Body of pancreas (tissue), 4 donors: Measurements from ENCODE around the gene ASAP2. TPM values are rescaled to one million over a fixed set of nuclear protein-coding genes. Genes with fewer than 3 reads are reported as not detected.

Experiments
- ATAC-seq: fragments of 150-250 bp; one replicate; pipeline ENCODE4 v1.9.1; 2016
- DNase-seq, 4 donors: peaks; one replicate each; pipeline ENCODE4 v3.0.0-alpha.2; 2019
- H3K27ac ChIP-seq, 4 donors: fragments of 200-600 bp; sonication (generic); 1 replicate in 3 of 4; 2 replicates in 1 of 4; pipeline versions ENCODE4 v1.5.1 to v1.6.1; 2016 to 2019; ENCODE audit warnings: mild to moderate bottlenecking in 1 of 4, mixed read lengths in 1 of 4, moderate library complexity in 1 of 4
- H3K27me3 ChIP-seq, 2 donors: fragments of 200-600 bp; sonication (generic); one replicate each; pipeline ENCODE4 v1.6.0; 2016; ENCODE audit warnings: mild to moderate bottlenecking in 1 of 2
- H3K36me3 ChIP-seq, 2 donors: fragments of 200-600 bp; sonication (generic); replicated peaks in 1 of 2; 2 replicates each; pipeline ENCODE4 v1.5.1; 2016; ENCODE audit warnings: low read depth in 2 of 2; ENCODE audit not compliant: insufficient read depth in 1 of 2
- H3K4me1 ChIP-seq: fragments of 200-600 bp; sonication (generic); one replicate; pipeline ENCODE4 v1.6.0; 2016
- H3K4me3 ChIP-seq, 2 donors: fragments of 200-600 bp; sonication (generic); 1 replicate in 1 of 2; 2 replicates in 1 of 2; pipeline ENCODE4 v1.5.1; 2016 to 2019
- H3K9me3 ChIP-seq, 3 donors: fragments of 200-600 bp; sonication (generic); 1 replicate in 2 of 3; 2 replicates in 1 of 3; pipeline ENCODE4 v1.5.1; 2016
- CTCF ChIP-seq, 7 experiments: fragments of 450-650 bp in 4 of 7; fragments of 200-600 bp in 3 of 7; sonication (generic) in 3 of 7; IDR thresholded peaks; one replicate each; pipeline ENCODE4 v1.5.1; 2016 to 2019; ENCODE audit warnings: antibody characterized with exemption in 7 of 7
- POLR2A ChIP-seq, 3 donors: fragments of 450-650 bp; IDR thresholded peaks; one replicate each; pipeline ENCODE4 v1.6.1; 2016; ENCODE audit warnings: antibody characterized with exemption in 3 of 3, mild to moderate bottlenecking in 2 of 3
- WGBS, 2 donors: methylation state at CpG; one replicate each; pipeline ENCODE4 v1.1.5; 2017; 5-methylcytosine and 5-hydroxymethylcytosine counted together
- intact Hi-C: fragments of 100-400 bp; cut with DNase I; formaldehyde crosslinking; loops from one replicate; pipeline ENCODE4 v1.15.1; 2023
- total RNA-seq, 2 donors: library from RNA; depleted of rRNA; stranded (reverse); fragments of >200 nt; gene quantifications; one replicate each; pipeline ENCODE4 v1.1.0, GENCODE V29; 2016

ASAP2 gene
- total RNA-seq, 2 donors from 2014 or later, result 12.5 to 23.7 TPM

- Histone ChIP-seq H3K27ac (no peak overlapping the region), H3K4me3 (no peak overlapping the region), H3K4me1 (no peaks in the 10 kb centered on the region), H3K36me3 (peaks cover 0 to 1% of the 10 kb centered on the region in 2 donors), H3K27me3 (no peaks in the 10 kb centered on the region), H3K9me3 (no peaks in the 10 kb centered on the region)
- TF ChIP-seq POLR2A (IDR thresholded peaks at IDR 0.05), result no peak
- no peak for TF ChIP-seq CTCF (IDR thresholded peaks at IDR 0.05)
- no peak for ATAC-seq
- 87 to 91% methylated on average over 7 to 10 of the region's 12 CpGs for WGBS, 2 donors
- intact Hi-C loops, result no loop called here
- no peak for DNase-seq
These were observed 193.9 kb downstream of the ASAP2 start for GRCh38 chr2:9400268-9401058.

- Histone ChIP-seq H3K4me3 (no peak overlapping the region), H3K27me3 (no peaks in the 10 kb centered on the region), H3K36me3 (peaks cover 0 to 1% of the 10 kb centered on the region in 2 donors), H3K9me3 (no peaks in the 10 kb centered on the region), H3K4me1 (no peaks in the 10 kb centered on the region), H3K27ac (no peak overlapping the region)
- WGBS, 2 donors, result 90 to 97% methylated on average over 9 to 12 of the region's 12 CpGs
- intact Hi-C loops, result no loop called here
- no peak for DNase-seq
- ATAC-seq, result no peak
- TF ChIP-seq POLR2A (IDR thresholded peaks at IDR 0.05) (no peak), CTCF (IDR thresholded peaks at IDR 0.05) (no peak)
These were observed 194.5 kb downstream of the ASAP2 start for GRCh38 chr2:9401059-9401547.

- 95% methylated on average over 14 to 19 of the region's 19 CpGs for WGBS, 2 donors
- Histone ChIP-seq H3K27ac (no peak overlapping the region), H3K4me1 (no peaks in the 10 kb centered on the region), H3K36me3 (peaks cover 0 to 1% of the 10 kb centered on the region in 2 donors), H3K27me3 (no peaks in the 10 kb centered on the region), H3K4me3 (no peak overlapping the region), H3K9me3 (no peaks in the 10 kb centered on the region)
- TF ChIP-seq POLR2A (IDR thresholded peaks at IDR 0.05), result no peak
- TF ChIP-seq CTCF (IDR thresholded peaks at IDR 0.05), result no peak
- intact Hi-C loops, result no loop called here
- DNase-seq (no peak), ATAC-seq (no peak)
These were observed 195.2 kb downstream of the ASAP2 start for GRCh38 chr2:9401646-9402371.

GRCh38 chr2:9403924-9404323, 197.3 kb downstream of the ASAP2 start:
- no peak overlapping the region for H3K27ac ChIP-seq
- no peaks in the 10 kb centered on the region for H3K4me1 ChIP-seq
- DNase-seq, result no peak
- WGBS, 2 donors, result 60 to 63% methylated on average over 2 of the region's 2 CpGs
- H3K27me3 ChIP-seq, result no peaks in the 10 kb centered on the region
- ATAC-seq, result no peak
- H3K9me3 ChIP-seq, result no peaks in the 10 kb centered on the region
- no peak overlapping the region for H3K4me3 ChIP-seq
- H3K36me3 ChIP-seq, result peaks cover 0 to 1% of the 10 kb centered on the region in 2 donors
- TF ChIP-seq CTCF (IDR thresholded peaks at IDR 0.05) (no peak), POLR2A (IDR thresholded peaks at IDR 0.05) (no peak)
- intact Hi-C loops, result no loop called here
